AG08395 (cell line): ENCODE data around the gene MYF5.

Source experiments
- DNase-seq: peaks from one replicate; pipeline ENCODE4 v3.0.0; 2012; ENCODE audit warnings: mixed read lengths, low spot score

Gene MYF5

GRCh38 chr12:80766210-80766609 is 49.5 kb downstream of the MYF5 start:
- no peak for DNase-seq

- no peak for DNase-seq
Observed at GRCh38 chr12:80766897-80767296, 50.2 kb downstream of the MYF5 start.
